Endothelial cell (in vitro differentiated cells): ENCODE results near the gene BNIP5. TPM values are rescaled to one million over a fixed set of nuclear protein-coding genes. Genes with fewer than 3 reads are reported as not detected.

Source experiments
- DNase-seq: peaks from one replicate; pipeline ENCODE4 v3.0.0; 2021; ENCODE audit warnings: low spot score
- H3K27ac Mint-ChIP-seq: one replicate; pipeline ENCODE4 v1.8.0; 2021; ENCODE audit warnings: mixed read lengths, inconsistent platforms; ENCODE audit not compliant: unreplicated experiment
- H3K27me3 Mint-ChIP-seq: one replicate; pipeline ENCODE4 v1.8.0; 2021; ENCODE audit warnings: mild to moderate bottlenecking, moderate library complexity, mixed read lengths, inconsistent platforms; ENCODE audit not compliant: unreplicated experiment
- H3K36me3 Mint-ChIP-seq: one replicate; pipeline ENCODE4 v1.8.0; 2021; ENCODE audit warnings: mild to moderate bottlenecking, low read depth, mixed read lengths, inconsistent platforms; ENCODE audit not compliant: unreplicated experiment
- H3K4me1 Mint-ChIP-seq: one replicate; pipeline ENCODE4 v1.8.0; 2021; ENCODE audit warnings: mild to moderate bottlenecking, mixed read lengths, inconsistent platforms; ENCODE audit not compliant: unreplicated experiment
- H3K4me3 Mint-ChIP-seq: one replicate; pipeline ENCODE4 v1.8.0; 2021; ENCODE audit warnings: mild to moderate bottlenecking, mixed read lengths, inconsistent platforms; ENCODE audit not compliant: unreplicated experiment
- H3K9me3 Mint-ChIP-seq: one replicate; pipeline ENCODE4 v1.8.0; 2021; ENCODE audit warnings: mixed read lengths, inconsistent platforms; ENCODE audit not compliant: unreplicated experiment
- total RNA-seq: library from RNA; stranded (reverse); fragmentation: NEBNext Ultra II Directional; extraction: Animal tissue kit (Norgen Biotek cat#: 25700); gene quantifications from one replicate; pipeline ENCODE4 v1.2.1, GENCODE V29; 2021; ENCODE audit not compliant: unreplicated experiment
- TF ChIP-seq, protein P1 (sequence below): fragments of 200-600 bp; sonication (generic); IDR thresholded peaks from one replicate; pipeline ENCODE4 v1.5.0; 2021; ENCODE audit warnings: antibody characterized with exemption; ENCODE audit not compliant: unreplicated experiment

Gene BNIP5
- total RNA-seq, 1 donor from 2014 or later: not detected

DNA sequence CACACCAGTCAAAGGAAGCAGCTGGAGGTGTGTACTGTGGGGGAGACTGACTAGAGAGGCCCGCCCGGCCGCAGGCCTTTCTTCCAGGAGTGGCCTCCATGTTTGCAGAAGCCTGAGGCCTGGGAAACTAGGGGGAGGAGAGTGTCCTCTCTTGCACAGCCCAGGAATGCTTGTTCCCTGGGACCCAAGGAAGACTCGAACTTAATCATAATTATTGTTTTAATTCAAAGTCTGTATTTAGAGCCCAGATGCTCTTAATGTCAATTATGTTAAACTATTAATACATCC lies 23.1 kb downstream of the BNIP5 start:
- Mint-ChIP-seq H3K4me1 (no peaks in the 10 kb centered on the region), H3K36me3 (peaks cover 3% of the 10 kb centered on the region), H3K27ac (no peak overlapping the region), H3K27me3 (peaks cover 4% of the 10 kb centered on the region), H3K4me3 (no peak overlapping the region), H3K9me3 (no peaks in the 10 kb centered on the region)
- DNase-seq: no peak
- TF ChIP-seq, protein P1, sequence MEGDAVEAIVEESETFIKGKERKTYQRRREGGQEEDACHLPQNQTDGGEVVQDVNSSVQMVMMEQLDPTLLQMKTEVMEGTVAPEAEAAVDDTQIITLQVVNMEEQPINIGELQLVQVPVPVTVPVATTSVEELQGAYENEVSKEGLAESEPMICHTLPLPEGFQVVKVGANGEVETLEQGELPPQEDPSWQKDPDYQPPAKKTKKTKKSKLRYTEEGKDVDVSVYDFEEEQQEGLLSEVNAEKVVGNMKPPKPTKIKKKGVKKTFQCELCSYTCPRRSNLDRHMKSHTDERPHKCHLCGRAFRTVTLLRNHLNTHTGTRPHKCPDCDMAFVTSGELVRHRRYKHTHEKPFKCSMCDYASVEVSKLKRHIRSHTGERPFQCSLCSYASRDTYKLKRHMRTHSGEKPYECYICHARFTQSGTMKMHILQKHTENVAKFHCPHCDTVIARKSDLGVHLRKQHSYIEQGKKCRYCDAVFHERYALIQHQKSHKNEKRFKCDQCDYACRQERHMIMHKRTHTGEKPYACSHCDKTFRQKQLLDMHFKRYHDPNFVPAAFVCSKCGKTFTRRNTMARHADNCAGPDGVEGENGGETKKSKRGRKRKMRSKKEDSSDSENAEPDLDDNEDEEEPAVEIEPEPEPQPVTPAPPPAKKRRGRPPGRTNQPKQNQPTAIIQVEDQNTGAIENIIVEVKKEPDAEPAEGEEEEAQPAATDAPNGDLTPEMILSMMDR: no peak

DNA sequence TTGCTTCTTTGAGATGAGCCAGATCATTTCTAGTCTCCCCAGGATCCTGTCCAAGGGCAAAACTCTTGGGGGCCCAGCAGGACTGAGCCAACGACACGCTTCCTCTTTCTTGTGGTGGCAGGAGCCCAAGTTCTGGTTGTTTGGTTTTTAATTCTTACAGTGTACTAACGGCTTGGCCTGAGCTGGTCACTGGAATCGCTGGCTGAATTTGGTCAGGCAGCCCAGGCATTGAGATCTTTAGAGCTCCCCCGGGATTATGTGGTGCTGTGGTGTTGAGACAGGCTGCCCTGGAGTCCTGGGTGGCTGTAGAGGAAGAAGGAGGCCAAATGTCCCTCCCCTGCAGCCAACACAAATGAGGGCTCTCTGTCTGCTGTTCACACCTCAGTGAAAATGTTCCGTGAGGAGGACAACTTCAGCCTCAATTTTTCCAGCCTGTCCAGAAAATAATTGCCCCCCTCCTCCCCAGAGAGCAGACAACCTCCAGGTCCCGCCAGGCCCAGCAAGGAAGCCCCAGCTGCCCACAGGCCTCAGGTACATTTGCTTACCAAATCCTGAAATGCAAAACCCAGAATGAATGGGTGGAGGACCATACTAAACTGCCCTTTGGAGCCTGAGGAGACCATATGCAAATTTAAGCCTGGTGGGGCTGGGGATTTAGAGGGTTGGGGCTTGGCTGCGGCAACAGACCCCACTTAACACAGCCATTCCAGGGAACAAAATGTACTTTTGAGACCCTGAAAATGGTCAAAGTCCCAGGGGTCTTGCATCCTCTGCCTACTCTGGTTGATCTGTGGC lies 23.6 kb downstream of the BNIP5 start:
- no peak overlapping the region for H3K27ac Mint-ChIP-seq
- no peaks in the 10 kb centered on the region for H3K9me3 Mint-ChIP-seq
- H3K4me1 Mint-ChIP-seq: no peaks in the 10 kb centered on the region
- H3K4me3 Mint-ChIP-seq: no peak overlapping the region
- H3K27me3 Mint-ChIP-seq: peaks cover 4% of the 10 kb centered on the region
- TF ChIP-seq, protein P1: no peak
- peaks cover 3% of the 10 kb centered on the region for H3K36me3 Mint-ChIP-seq
- no peak for DNase-seq

DNA sequence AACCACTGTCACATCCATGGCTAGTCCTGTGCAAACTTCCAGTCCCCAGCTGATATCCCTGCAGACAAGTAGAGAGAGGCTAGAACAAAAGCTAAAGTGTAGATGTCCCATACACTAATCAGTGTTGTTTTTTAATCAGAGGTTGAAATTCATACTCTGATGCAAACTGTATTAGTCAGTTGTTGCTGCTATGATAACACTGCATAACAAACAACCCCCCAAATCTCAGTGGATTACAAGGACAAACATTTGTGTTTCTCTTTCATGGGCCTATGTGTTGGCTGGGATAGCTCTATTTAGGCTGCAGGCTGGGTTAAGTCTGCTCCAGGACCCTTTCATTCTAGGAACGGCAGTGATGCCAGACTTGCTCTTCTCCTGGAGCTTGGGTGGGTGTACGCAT lies 26.8 kb downstream of the BNIP5 start:
- no peaks in the 10 kb centered on the region for H3K4me1 Mint-ChIP-seq

DNA sequence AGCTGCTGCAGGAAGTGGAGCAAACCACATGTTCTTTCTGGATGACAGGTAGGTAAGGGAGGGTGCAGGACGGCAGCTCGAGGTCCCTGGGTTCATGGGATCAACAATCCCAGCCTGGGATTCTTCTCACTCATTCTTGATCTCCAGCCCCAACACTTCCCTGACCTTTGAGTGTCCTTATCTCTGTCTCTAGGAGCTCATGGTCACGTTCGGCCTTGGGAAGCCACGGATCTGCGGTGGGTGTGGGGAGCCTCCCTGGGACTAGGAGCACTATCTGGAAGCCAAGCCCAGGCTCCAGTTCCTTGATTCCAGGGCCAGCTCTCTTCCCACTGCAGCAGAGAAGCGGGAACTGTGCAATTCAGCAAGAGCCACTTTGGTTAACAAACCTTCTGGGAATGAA lies 27.5 kb downstream of the BNIP5 start:
- no peak for DNase-seq
- no peak overlapping the region for H3K27ac Mint-ChIP-seq
- peaks cover 3% of the 10 kb centered on the region for H3K36me3 Mint-ChIP-seq
- no peaks in the 10 kb centered on the region for H3K4me1 Mint-ChIP-seq
- H3K27me3 Mint-ChIP-seq: peaks cover 4% of the 10 kb centered on the region
- TF ChIP-seq, protein P1: no peak
- no peak overlapping the region for H3K4me3 Mint-ChIP-seq
- H3K9me3 Mint-ChIP-seq: no peaks in the 10 kb centered on the region

More for the DNA sequence above, 26.8 kb downstream of the BNIP5 start:
- Mint-ChIP-seq H3K36me3 (peaks cover 3% of the 10 kb centered on the region), H3K9me3 (no peaks in the 10 kb centered on the region), H3K27ac (no peak overlapping the region), H3K27me3 (peaks cover 4% of the 10 kb centered on the region), H3K4me3 (no peak overlapping the region)
- TF ChIP-seq, protein P1: no peak
- no peak for DNase-seq

DNA sequence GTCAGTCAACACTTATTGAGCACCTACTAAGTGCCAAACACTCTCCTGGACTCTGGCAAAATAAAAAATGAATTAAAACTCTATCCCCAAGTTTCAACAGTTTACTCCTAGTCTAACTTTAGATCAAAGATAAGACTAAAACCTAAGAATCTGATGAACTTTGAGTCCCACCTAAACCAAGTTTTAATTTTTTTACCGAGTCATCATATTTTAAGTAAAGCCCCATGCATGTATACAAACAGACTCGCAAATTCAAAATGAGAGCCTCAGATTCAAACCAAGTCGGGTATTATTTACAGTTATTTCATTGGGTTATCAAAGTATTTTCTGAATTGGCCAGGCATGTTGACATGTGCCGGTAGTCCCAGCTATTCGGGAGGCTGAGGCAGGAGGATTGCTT lies 28.2 kb downstream of the BNIP5 start:
- Mint-ChIP-seq H3K9me3 (no peaks in the 10 kb centered on the region), H3K27me3 (peaks cover 4% of the 10 kb centered on the region), H3K36me3 (peaks cover 3% of the 10 kb centered on the region), H3K27ac (no peak overlapping the region), H3K4me3 (no peak overlapping the region), H3K4me1 (no peaks in the 10 kb centered on the region)
- TF ChIP-seq, protein P1: no peak
- no peak for DNase-seq
